Memory B cell (primary cell): ENCODE data around the gene FUT7.
"Not testable (repeated sequence)": the region's sequence is repeated elsewhere in the genome, so short reads cannot be mapped to it uniquely, and the experiment has no call there.

ENCODE experiments used
- ATAC-seq: fragments of 150-1000 bp; cut with Tn5 transposase; 2 replicates; pipeline ENCODE4 v1.10.0; 2021; ENCODE audit warnings: low read depth, mild to moderate bottlenecking, moderate library complexity
- DNase-seq, 2 donors: peaks; one replicate each; pipeline ENCODE4 v3.0.0; 2022; ENCODE audit warnings: low spot score in 2 of 2
- H3K27ac Mint-ChIP-seq: one replicate; pipeline ENCODE4 v1.8.0; 2022; ENCODE audit warnings: mild to moderate bottlenecking, moderate library complexity, mixed read lengths
- H3K27me3 Mint-ChIP-seq: one replicate; pipeline ENCODE4 v1.8.0; 2022; ENCODE audit warnings: mixed read lengths
- H3K36me3 Mint-ChIP-seq: one replicate; pipeline ENCODE4 v1.8.0; 2022; ENCODE audit warnings: mild to moderate bottlenecking, mixed read lengths
- H3K4me1 Mint-ChIP-seq: one replicate; pipeline ENCODE4 v1.8.0; 2022; ENCODE audit warnings: mixed read lengths
- H3K4me3 Mint-ChIP-seq: one replicate; pipeline ENCODE4 v1.8.0; 2022; ENCODE audit warnings: mild to moderate bottlenecking, moderate library complexity, mixed read lengths
- H3K9me3 Mint-ChIP-seq: one replicate; pipeline ENCODE4 v1.8.0; 2022; ENCODE audit warnings: mixed read lengths

FUT7 gene

GRCh38 chr9:137006116-137007003, 25.5 kb downstream of the FUT7 start:
- peaks cover 2% of the 10 kb centered on the region for H3K36me3 Mint-ChIP-seq
- ATAC-seq (no peak), DNase-seq (no peak)
- no peaks in the 10 kb centered on the region for H3K4me1 Mint-ChIP-seq
- peaks cover 2% of the 10 kb centered on the region for H3K27me3 Mint-ChIP-seq
- H3K27ac Mint-ChIP-seq, result no peak overlapping the region
- no peak overlapping the region for H3K4me3 Mint-ChIP-seq
- peaks cover 3% of the 10 kb centered on the region for H3K9me3 Mint-ChIP-seq

GRCh38 chr9:137004285-137004684, 27.6 kb downstream of the FUT7 start:
- H3K4me1 Mint-ChIP-seq, DNase-seq, H3K9me3 Mint-ChIP-seq, H3K27me3 Mint-ChIP-seq, H3K4me3 Mint-ChIP-seq, H3K27ac Mint-ChIP-seq, H3K36me3 Mint-ChIP-seq, ATAC-seq: not testable (repeated sequence)

GRCh38 chr9:137002646-137003041, 29.2 kb downstream of the FUT7 start:
- H3K9me3 Mint-ChIP-seq, result peaks cover 3% of the 10 kb centered on the region
- ATAC-seq (no peak), DNase-seq (no peak)
- H3K36me3 Mint-ChIP-seq, result no peaks in the 10 kb centered on the region
- no peak overlapping the region for H3K4me3 Mint-ChIP-seq
- peaks cover 4% of the 10 kb centered on the region for H3K27me3 Mint-ChIP-seq
- no peak overlapping the region for H3K27ac Mint-ChIP-seq
- H3K4me1 Mint-ChIP-seq, result peaks cover 13% of the 10 kb centered on the region

GRCh38 chr9:137001857-137002645, 29.8 kb downstream of the FUT7 start:
- Mint-ChIP-seq H3K4me1 (peaks cover 15% of the 10 kb centered on the region), H3K4me3 (no peak overlapping the region), H3K36me3 (no peaks in the 10 kb centered on the region), H3K27ac (no peak overlapping the region), H3K9me3 (peaks cover 3% of the 10 kb centered on the region), H3K27me3 (peaks cover 4% of the 10 kb centered on the region)
- DNase-seq (no peak), ATAC-seq (no peak)

- H3K27me3 Mint-ChIP-seq, result peaks cover 2% of the 10 kb centered on the region
- H3K27ac Mint-ChIP-seq, result peak overlapping the region; percentile 75
- DNase-seq (no peak), ATAC-seq (peak; percentile 76)
- H3K36me3 Mint-ChIP-seq, result no peaks in the 10 kb centered on the region
- peaks cover 3% of the 10 kb centered on the region for H3K9me3 Mint-ChIP-seq
- H3K4me1 Mint-ChIP-seq, result peaks cover 18% of the 10 kb centered on the region
- peak overlapping the region; percentile 71 for H3K4me3 Mint-ChIP-seq
Observed at GRCh38 chr9:137000177-137000930, 31.5 kb downstream of the FUT7 start.

GRCh38 chr9:136997830-136998234, 34.1 kb downstream of the FUT7 start:
- no peak for DNase-seq
- peak overlapping the region; percentile 8 for H3K27ac Mint-ChIP-seq
- H3K4me1 Mint-ChIP-seq, result peaks cover 22% of the 10 kb centered on the region

GRCh38 chr9:136997371-136997770, 34.5 kb downstream of the FUT7 start:
- ATAC-seq (no peak), DNase-seq (no peak)
- no peaks in the 10 kb centered on the region for H3K36me3 Mint-ChIP-seq
- peak overlapping the region; percentile 46 for H3K4me3 Mint-ChIP-seq
- H3K4me1 Mint-ChIP-seq, result peaks cover 22% of the 10 kb centered on the region
- H3K27me3 Mint-ChIP-seq, result peaks cover 2% of the 10 kb centered on the region
- H3K27ac Mint-ChIP-seq, result no peak overlapping the region
- no peaks in the 10 kb centered on the region for H3K9me3 Mint-ChIP-seq

More at GRCh38 chr9:136997830-136998234, 34.1 kb downstream of the FUT7 start:
- ATAC-seq, result no peak
- Mint-ChIP-seq H3K9me3 (no peaks in the 10 kb centered on the region), H3K27me3 (peaks cover 2% of the 10 kb centered on the region), H3K4me3 (peak overlapping the region; percentile 46), H3K36me3 (no peaks in the 10 kb centered on the region)

GRCh38 chr9:136996361-136997292, 35.3 kb downstream of the FUT7 start, which contains the start of gene CLIC3:
Gene CLIC3, minus strand, starts transcription at chr9:136996568. Its CDS starts 25 bp downstream, at chr9:136996543.
- Mint-ChIP-seq H3K36me3 (no peaks in the 10 kb centered on the region), H3K27me3 (peaks cover 2% of the 10 kb centered on the region), H3K4me3 (peak within 1 kb of the TSS; percentile 54), H3K4me1 (peaks cover 22% of the 10 kb centered on the region), H3K27ac (no peak within 1 kb of the TSS), H3K9me3 (no peaks in the 10 kb centered on the region)
- ATAC-seq (no peak), DNase-seq (peak in 1 of 2 donors; percentile 55)

- no peak for DNase-seq
- no peak overlapping the region for H3K4me3 Mint-ChIP-seq
- H3K27ac Mint-ChIP-seq, result no peak overlapping the region
- peaks cover 23% of the 10 kb centered on the region for H3K4me1 Mint-ChIP-seq
- no peaks in the 10 kb centered on the region for H3K36me3 Mint-ChIP-seq
- no peak for ATAC-seq
- peaks cover 2% of the 10 kb centered on the region for H3K27me3 Mint-ChIP-seq
- no peaks in the 10 kb centered on the region for H3K9me3 Mint-ChIP-seq
Observed at GRCh38 chr9:136995772-136996311, 36.0 kb downstream of the FUT7 start.

- peaks cover 2% of the 10 kb centered on the region for H3K27me3 Mint-ChIP-seq
- no peak for DNase-seq
- H3K36me3 Mint-ChIP-seq, result no peaks in the 10 kb centered on the region
- ATAC-seq, result no peak
- H3K9me3 Mint-ChIP-seq, result no peaks in the 10 kb centered on the region
- H3K4me1 Mint-ChIP-seq, result peaks cover 23% of the 10 kb centered on the region
- H3K4me3 Mint-ChIP-seq, result no peak overlapping the region
- no peak overlapping the region for H3K27ac Mint-ChIP-seq
Observed at GRCh38 chr9:136995362-136995761, 36.5 kb downstream of the FUT7 start.

GRCh38 chr9:136994888-136995230, 37.0 kb downstream of the FUT7 start:
- H3K36me3 Mint-ChIP-seq, result no peaks in the 10 kb centered on the region
- H3K27me3 Mint-ChIP-seq, result peaks cover 2% of the 10 kb centered on the region
- H3K27ac Mint-ChIP-seq, result no peak overlapping the region
- H3K9me3 Mint-ChIP-seq, result no peaks in the 10 kb centered on the region
- peaks cover 23% of the 10 kb centered on the region for H3K4me1 Mint-ChIP-seq
- no peak for DNase-seq
- ATAC-seq, result no peak
- no peak overlapping the region for H3K4me3 Mint-ChIP-seq

GRCh38 chr9:136994180-136994887, 37.6 kb downstream of the FUT7 start:
- no peak for ATAC-seq
- H3K4me3 Mint-ChIP-seq, result no peak overlapping the region
- H3K27ac Mint-ChIP-seq, result peak overlapping the region; percentile 14
- peaks cover 23% of the 10 kb centered on the region for H3K4me1 Mint-ChIP-seq
- peaks cover 2% of the 10 kb centered on the region for H3K27me3 Mint-ChIP-seq
- no peaks in the 10 kb centered on the region for H3K36me3 Mint-ChIP-seq
- no peak for DNase-seq
- H3K9me3 Mint-ChIP-seq, result no peaks in the 10 kb centered on the region
